RPMI7951 (cell line): ENCODE data around the gene ZFAND3. TPM values are rescaled to one million over a fixed set of nuclear protein-coding genes. Genes with fewer than 3 reads are reported as not detected.

Source experiments
- DNase-seq: peaks from one replicate; pipeline ENCODE4 v3.0.0-alpha.2; 2012; ENCODE audit warnings: low read depth
- total RNA-seq: library from RNA; depleted of rRNA; stranded (reverse); fragments of >200 nt; shearing (Covaris generic); gene quantifications from 2 replicates; pipeline ENCODE4 v1.2.3, GENCODE V29; 2014

Gene ZFAND3
- total RNA-seq, 1 experiment from 2014 or later: 9.5 TPM

- no peak for DNase-seq
These were observed 334.3 kb downstream of the ZFAND3 start for GRCh38 chr6:38153798-38154345.

GRCh38 chr6:38154731-38155130, 335.2 kb downstream of the ZFAND3 start:
- DNase-seq: no peak

- DNase-seq: no peak
These were observed 335.6 kb downstream of the ZFAND3 start for GRCh38 chr6:38155144-38155543.

- DNase-seq: no peak
These were observed 336.2 kb downstream of the ZFAND3 start for GRCh38 chr6:38155621-38156204.

- DNase-seq: no peak
These were observed 337.5 kb downstream of the ZFAND3 start for GRCh38 chr6:38156818-38157565.

GRCh38 chr6:38157905-38158304, 338.4 kb downstream of the ZFAND3 start:
- no peak for DNase-seq

- DNase-seq: no peak
These were observed 339.3 kb downstream of the ZFAND3 start for GRCh38 chr6:38158762-38159350.

GRCh38 chr6:38159596-38159995, 340.1 kb downstream of the ZFAND3 start:
- no peak for DNase-seq

GRCh38 chr6:38160831-38161230, 341.3 kb downstream of the ZFAND3 start:
- DNase-seq: no peak

GRCh38 chr6:38161331-38161730, 341.8 kb downstream of the ZFAND3 start:
- DNase-seq: no peak

GRCh38 chr6:38161754-38162492, 342.4 kb downstream of the ZFAND3 start:
- DNase-seq: no peak

- no peak for DNase-seq
These were observed 343.1 kb downstream of the ZFAND3 start for GRCh38 chr6:38162493-38163185.

- DNase-seq: no peak
These were observed 343.9 kb downstream of the ZFAND3 start for GRCh38 chr6:38163186-38164130.

GRCh38 chr6:38164131-38164481, 344.6 kb downstream of the ZFAND3 start:
- DNase-seq: no peak

GRCh38 chr6:38164671-38165108, 345.2 kb downstream of the ZFAND3 start:
- no peak for DNase-seq

- DNase-seq: no peak
These were observed 347.1 kb downstream of the ZFAND3 start for GRCh38 chr6:38166411-38167240.

- DNase-seq: no peak
These were observed 348.1 kb downstream of the ZFAND3 start for GRCh38 chr6:38167598-38167997.

- DNase-seq: no peak
These were observed 348.6 kb downstream of the ZFAND3 start for GRCh38 chr6:38168126-38168525.

GRCh38 chr6:38168699-38169098, 349.2 kb downstream of the ZFAND3 start:
- no peak for DNase-seq
